Measurements from ENCODE around the gene RASA3.

DNA sequence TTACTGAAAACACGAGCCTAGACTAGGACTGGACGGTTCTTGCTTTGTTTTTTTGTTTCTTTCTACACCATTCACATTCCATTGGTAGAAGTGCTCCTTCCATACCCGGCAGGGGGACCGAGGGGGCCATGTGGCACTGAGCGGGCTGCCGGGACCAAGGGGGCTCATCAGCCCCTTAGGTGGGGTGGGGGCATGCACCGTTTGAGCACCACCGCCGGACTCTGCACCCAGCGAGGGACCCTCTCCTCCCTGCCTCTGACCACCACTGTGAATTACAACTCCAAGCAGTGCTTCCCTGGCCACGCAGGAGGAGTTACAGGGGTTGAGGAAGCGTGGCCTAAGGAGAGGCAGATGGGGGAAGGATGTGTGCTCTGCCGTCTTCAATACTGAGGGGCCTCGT, 31.6 kb upstream of the RASA3 start:
- TF ChIP-seq, protein P1, sequence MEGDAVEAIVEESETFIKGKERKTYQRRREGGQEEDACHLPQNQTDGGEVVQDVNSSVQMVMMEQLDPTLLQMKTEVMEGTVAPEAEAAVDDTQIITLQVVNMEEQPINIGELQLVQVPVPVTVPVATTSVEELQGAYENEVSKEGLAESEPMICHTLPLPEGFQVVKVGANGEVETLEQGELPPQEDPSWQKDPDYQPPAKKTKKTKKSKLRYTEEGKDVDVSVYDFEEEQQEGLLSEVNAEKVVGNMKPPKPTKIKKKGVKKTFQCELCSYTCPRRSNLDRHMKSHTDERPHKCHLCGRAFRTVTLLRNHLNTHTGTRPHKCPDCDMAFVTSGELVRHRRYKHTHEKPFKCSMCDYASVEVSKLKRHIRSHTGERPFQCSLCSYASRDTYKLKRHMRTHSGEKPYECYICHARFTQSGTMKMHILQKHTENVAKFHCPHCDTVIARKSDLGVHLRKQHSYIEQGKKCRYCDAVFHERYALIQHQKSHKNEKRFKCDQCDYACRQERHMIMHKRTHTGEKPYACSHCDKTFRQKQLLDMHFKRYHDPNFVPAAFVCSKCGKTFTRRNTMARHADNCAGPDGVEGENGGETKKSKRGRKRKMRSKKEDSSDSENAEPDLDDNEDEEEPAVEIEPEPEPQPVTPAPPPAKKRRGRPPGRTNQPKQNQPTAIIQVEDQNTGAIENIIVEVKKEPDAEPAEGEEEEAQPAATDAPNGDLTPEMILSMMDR (IDR thresholded peaks at IDR 0.05; ENCODE audit: extremely low read depth in 1 of 2, insufficient read depth in 1 of 2, low read depth in 1 of 2, low read length in 2 of 2): no peak
- TF ChIP-seq POLR2A (IDR thresholded peaks at IDR 0.05; ENCODE audit: low read depth, low read length) (no peak), JUN (IDR thresholded peaks at IDR 0.05; ENCODE audit: borderline replicate concordance, insufficient read depth, insufficient read length, low read depth) (no peak), MYC (IDR thresholded peaks at IDR 0.05; ENCODE audit: low read depth, low read length) (no peak), POLR2AphosphoS5 (IDR thresholded peaks at IDR 0.05; ENCODE audit: insufficient read depth, low read depth, low read length) (no peak), EZH2 (IDR thresholded peaks at IDR 0.05; ENCODE audit: borderline replicate concordance, low read depth, low read length, severe bottlenecking) (no peak), FOS (IDR thresholded peaks at IDR 0.05; ENCODE audit: borderline replicate concordance, insufficient read depth, low read length) (no peak)

Data from endothelial cell of umbilical vein (primary cell).